Effector memory CD8-positive, alpha-beta T cell (primary cell): ENCODE data around the gene PIP5K1A.

ENCODE experiments used
- ATAC-seq: fragments of 150-1000 bp; cut with Tn5 transposase; replicated peaks from 2 replicates; pipeline ENCODE4 v1.10.0; 2021; ENCODE audit warnings: mild to moderate bottlenecking, moderate library complexity
- DNase-seq, 3 experiments: peaks; one replicate each; pipeline ENCODE4 v3.0.0; 2021
- H3K27ac Mint-ChIP-seq, 2 donors: one replicate each; pipeline ENCODE4 v1.8.0; 2022; ENCODE audit warnings: mild to moderate bottlenecking in 2 of 2, mixed read lengths in 2 of 2, moderate library complexity in 2 of 2
- H3K27me3 Mint-ChIP-seq, 2 donors: one replicate each; pipeline ENCODE4 v1.8.0; 2022; ENCODE audit warnings: mixed read lengths in 2 of 2
- H3K36me3 Mint-ChIP-seq: one replicate; pipeline ENCODE4 v1.8.0; 2022; ENCODE audit warnings: mild to moderate bottlenecking, moderate library complexity, mixed read lengths; ENCODE audit not compliant: insufficient read depth
- H3K4me1 Mint-ChIP-seq, 2 donors: one replicate each; pipeline ENCODE4 v1.8.0; 2022; ENCODE audit warnings: low read depth in 2 of 2, mixed read lengths in 2 of 2
- H3K4me3 Mint-ChIP-seq, 2 donors: one replicate each; pipeline ENCODE4 v1.8.0; 2022; ENCODE audit warnings: mild to moderate bottlenecking in 2 of 2, mixed read lengths in 2 of 2, moderate library complexity in 2 of 2
- H3K9me3 Mint-ChIP-seq, 2 donors: one replicate each; pipeline ENCODE4 v1.8.0; 2022; ENCODE audit warnings: mixed read lengths in 2 of 2

Gene PIP5K1A

DNA sequence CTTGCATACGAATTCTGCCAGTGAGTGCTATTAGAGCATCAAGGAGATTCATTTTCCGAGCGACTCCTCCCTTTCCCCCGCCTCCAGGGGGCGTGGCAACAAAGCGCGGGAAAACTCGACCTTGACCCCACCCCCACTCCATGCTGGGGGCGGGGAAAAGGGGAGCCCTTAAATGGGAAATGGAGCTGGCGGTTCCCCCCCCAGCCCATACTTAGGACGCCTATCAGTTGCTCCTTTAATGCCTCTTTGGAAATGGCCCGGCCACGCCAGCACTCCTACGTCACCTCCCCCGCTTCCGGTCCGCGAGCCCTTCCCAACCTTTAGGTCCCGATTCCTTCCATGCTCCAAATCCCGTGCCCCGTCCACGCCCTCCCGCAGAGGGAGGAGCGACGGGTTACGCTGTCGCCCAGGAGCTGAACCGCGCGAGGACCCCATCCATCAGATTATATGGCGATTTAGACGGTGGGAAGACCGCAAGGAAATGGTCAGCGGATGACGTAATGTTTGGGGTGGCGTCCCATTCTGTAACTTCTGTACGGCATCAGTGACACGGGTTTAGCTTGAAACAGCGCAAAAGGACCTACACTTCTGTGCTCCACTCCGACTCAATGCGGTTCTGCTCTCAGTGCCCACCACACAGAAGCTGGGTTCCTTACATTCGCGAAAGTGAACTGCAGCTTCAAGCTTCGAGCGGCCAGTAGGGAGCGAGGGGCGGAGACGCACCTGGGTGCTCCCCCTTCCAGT lies 83.0 kb downstream of the PIP5K1A start:
- Mint-ChIP-seq H3K9me3 (no peaks in the 10 kb centered on the region), H3K27me3 (no peaks in the 10 kb centered on the region), H3K4me1 (peaks cover 24 to 31% of the 10 kb centered on the region in 2 donors), H3K4me3 (peak overlapping the region; percentile 92 to 93), H3K27ac (peak overlapping the region; percentile 94 to 96), H3K36me3 (peaks cover 31% of the 10 kb centered on the region)
- ATAC-seq, result peak; percentile 43
- DNase-seq, result peak; percentile 93 to 97 (median 96)

DNA sequence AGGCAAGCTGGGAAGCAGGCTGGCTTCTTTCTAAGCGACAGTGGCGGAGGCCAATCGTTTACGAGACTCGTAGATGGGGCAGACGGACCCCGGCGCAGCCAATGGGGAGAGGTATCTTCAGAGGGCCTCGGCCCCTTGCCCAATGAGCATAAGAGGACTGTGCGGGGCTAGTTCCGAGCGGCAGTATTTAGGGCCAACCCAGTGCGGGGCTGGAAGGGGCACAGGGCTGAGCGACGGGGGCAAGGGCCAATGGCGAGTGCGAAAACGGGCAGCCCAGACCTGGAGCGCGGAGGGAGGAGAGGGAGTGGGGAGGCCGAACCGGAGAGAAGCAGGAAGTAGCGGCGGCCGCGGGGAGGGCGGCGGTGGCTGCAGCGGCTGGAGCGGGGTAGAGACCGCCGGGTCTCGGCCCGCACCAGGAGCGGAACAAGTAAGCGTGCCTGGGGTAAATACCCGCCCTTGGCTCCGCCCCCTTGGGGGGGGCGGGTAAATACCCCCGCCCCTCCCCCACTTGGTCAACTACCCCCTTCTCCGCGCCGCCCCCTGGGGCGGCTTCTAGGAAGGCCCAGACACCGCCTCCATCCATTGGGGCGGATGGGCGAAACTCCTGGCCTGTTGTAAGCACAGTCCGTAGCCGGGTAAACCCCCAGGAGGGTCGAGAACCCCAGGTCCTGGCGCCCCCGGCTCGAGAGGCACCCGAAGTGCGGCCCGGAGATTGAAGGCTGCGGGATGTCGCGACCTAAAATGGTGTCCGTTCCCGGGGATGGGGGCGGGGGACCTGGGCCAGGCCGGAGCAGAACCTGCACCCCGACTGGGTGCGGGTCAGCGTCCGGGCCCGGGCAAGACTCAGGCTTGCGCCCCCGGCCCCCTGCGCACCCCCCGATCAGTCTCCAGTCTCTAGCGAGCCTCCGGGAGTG lies 83.9 kb downstream of the PIP5K1A start, which contains the start of gene ZNF687:
TSS of gene ZNF687 (plus strand) at position 331 of the 914 bp plus-strand sequence. CDS start 3,993 bp downstream, outside the sequence.
- ATAC-seq (peak; percentile 83), DNase-seq (peak; percentile 94 to 98 (median 97))
- Mint-ChIP-seq H3K4me1 (peaks cover 26 to 39% of the 10 kb centered on the region in 2 donors), H3K27ac (peak within 1 kb of the TSS; percentile 94 to 96), H3K27me3 (no peaks in the 10 kb centered on the region), H3K9me3 (no peaks in the 10 kb centered on the region), H3K4me3 (peak within 1 kb of the TSS; percentile 92 to 93), H3K36me3 (peaks cover 31% of the 10 kb centered on the region)

DNA sequence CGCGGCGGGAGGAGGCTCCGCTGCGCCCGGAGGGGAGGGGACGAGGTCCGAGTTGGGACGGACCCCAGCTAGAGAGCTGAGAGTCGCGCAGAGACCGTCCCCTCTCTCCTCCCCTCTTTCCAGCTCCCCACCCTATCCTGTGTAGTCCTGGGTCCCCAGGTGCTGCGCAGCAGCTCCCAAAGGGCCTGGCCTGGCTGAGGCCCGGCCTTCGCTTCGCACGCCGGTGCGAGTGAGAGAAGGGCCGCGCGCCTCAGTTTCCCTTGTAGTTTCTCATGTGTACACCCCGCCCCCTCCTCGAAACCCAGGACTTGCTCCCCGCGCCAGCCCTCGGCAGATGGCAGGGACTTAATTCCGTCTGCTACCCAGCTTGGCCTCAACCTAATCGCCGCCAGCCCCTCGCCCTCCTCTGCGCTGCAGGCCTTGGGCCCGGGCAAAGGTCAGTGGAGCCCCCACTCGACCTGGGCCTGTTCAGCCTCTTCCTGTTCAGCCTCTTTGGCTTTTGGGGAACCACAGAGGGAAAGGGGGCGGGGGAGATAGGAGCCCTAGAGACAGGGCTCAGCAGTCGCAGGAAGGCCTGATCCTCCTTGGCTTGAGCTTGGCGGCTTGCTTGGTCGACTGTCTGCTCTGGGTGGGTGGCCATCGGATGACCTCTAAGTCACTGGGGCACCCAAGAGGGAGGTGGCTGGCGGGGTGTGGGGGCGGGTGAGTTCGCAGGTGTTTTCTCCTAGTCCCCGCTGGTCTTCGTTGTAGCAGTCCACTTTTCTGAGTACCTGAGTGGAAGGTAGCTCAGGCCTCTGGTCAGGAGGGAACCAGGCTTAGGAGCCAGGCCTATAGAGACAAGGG lies 84.8 kb downstream of the PIP5K1A start:
- Mint-ChIP-seq H3K36me3 (peaks cover 31% of the 10 kb centered on the region), H3K4me3 (peak overlapping the region; percentile 92 to 93), H3K27me3 (no peaks in the 10 kb centered on the region), H3K9me3 (no peaks in the 10 kb centered on the region), H3K4me1 (peaks cover 26 to 39% of the 10 kb centered on the region in 2 donors), H3K27ac (peak overlapping the region; percentile 62 to 96)
- DNase-seq (peak in 1 of 3 experiments; percentile 20), ATAC-seq (no peak)

DNA sequence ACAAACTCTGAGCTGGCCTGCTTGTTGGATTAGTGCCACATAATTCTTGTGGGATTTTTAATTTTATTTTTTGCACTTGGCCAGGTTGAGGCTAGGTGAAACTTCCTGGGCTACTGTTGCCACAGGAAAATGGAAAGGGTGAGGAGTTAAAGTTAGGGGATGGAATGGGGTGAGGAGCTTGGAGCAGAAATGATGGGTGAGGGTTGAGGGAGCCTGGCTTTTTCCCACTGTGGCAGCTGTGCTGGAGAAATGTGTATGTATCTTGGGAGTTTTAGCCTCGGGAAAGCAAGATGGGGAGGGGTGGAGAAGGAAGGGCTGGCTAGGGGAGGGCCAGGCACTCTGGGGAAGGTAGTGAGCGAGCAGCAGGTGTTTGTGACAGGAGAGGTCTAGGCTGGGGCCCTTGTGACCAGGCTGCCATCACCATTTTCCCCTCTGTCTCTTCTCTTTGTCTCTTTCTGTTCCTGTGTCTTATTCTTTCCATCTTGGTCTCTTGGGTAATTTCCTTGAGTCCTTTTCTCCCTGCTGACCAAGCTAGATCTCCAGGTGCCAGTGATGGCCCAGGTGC lies 85.7 kb downstream of the PIP5K1A start:
- Mint-ChIP-seq H3K27me3 (no peaks in the 10 kb centered on the region), H3K27ac (peak overlapping the region; percentile 62 to 96), H3K9me3 (no peaks in the 10 kb centered on the region), H3K4me1 (peaks cover 35 to 48% of the 10 kb centered on the region in 2 donors), H3K4me3 (peak overlapping the region; percentile 92 to 93), H3K36me3 (peaks cover 39% of the 10 kb centered on the region)
- ATAC-seq (no peak), DNase-seq (no peak)

DNA sequence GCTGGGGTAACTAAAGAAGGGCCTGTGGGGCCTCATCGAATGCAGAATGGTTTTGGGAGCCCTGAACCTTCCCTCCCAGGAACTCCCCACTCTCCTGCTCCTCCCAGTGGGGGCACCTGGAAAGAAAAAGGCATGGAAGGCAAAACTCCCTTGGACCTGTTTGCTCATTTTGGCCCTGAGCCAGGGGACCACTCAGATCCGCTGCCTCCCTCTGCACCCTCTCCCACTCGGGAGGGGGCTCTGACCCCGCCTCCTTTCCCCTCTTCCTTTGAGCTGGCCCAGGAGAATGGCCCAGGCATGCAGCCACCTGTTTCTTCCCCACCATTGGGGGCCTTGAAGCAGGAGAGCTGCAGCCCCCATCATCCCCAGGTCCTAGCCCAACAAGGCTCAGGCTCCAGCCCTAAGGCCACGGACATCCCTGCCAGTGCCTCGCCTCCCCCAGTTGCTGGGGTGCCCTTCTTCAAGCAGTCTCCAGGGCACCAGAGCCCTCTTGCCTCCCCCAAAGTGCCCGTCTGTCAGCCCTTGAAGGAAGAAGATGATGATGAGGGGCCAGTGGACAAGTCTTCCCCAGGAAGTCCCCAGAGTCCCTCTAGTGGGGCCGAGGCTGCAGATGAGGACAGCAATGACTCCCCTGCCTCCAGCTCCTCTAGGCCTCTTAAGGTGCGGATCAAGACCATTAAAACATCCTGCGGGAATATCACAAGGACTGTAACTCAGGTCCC lies 88.4 kb downstream of the PIP5K1A start:
- no peaks in the 10 kb centered on the region for H3K27me3 Mint-ChIP-seq
- H3K27ac Mint-ChIP-seq, result peak overlapping the region in 1 of 2 donors; percentile 57
- DNase-seq, result no peak
- H3K4me1 Mint-ChIP-seq, result peaks cover 38 to 40% of the 10 kb centered on the region in 2 donors
- peak overlapping the region in 1 of 2 donors; percentile 5 for H3K4me3 Mint-ChIP-seq
- peaks cover 37% of the 10 kb centered on the region for H3K36me3 Mint-ChIP-seq
- ATAC-seq, result no peak
- H3K9me3 Mint-ChIP-seq, result no peaks in the 10 kb centered on the region

DNA sequence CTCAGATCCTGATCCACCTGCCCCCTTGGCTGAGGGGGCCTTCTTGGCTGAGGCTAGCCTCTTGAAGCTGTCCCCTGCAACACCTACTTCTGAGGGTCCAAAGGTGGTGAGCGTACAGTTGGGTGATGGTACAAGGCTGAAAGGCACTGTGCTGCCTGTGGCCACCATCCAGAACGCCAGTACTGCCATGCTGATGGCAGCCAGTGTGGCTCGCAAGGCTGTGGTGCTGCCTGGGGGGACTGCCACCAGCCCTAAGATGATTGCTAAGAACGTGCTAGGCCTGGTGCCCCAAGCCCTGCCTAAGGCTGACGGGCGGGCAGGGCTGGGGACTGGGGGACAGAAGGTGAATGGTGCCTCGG lies 89.0 kb downstream of the PIP5K1A start:
- Mint-ChIP-seq H3K4me3 (peak overlapping the region in 1 of 2 donors; percentile 5), H3K4me1 (peaks cover 36 to 39% of the 10 kb centered on the region in 2 donors), H3K27ac (peak overlapping the region in 1 of 2 donors; percentile 57), H3K36me3 (peaks cover 33% of the 10 kb centered on the region), H3K9me3 (no peaks in the 10 kb centered on the region), H3K27me3 (no peaks in the 10 kb centered on the region)
- DNase-seq (no peak), ATAC-seq (no peak)

DNA sequence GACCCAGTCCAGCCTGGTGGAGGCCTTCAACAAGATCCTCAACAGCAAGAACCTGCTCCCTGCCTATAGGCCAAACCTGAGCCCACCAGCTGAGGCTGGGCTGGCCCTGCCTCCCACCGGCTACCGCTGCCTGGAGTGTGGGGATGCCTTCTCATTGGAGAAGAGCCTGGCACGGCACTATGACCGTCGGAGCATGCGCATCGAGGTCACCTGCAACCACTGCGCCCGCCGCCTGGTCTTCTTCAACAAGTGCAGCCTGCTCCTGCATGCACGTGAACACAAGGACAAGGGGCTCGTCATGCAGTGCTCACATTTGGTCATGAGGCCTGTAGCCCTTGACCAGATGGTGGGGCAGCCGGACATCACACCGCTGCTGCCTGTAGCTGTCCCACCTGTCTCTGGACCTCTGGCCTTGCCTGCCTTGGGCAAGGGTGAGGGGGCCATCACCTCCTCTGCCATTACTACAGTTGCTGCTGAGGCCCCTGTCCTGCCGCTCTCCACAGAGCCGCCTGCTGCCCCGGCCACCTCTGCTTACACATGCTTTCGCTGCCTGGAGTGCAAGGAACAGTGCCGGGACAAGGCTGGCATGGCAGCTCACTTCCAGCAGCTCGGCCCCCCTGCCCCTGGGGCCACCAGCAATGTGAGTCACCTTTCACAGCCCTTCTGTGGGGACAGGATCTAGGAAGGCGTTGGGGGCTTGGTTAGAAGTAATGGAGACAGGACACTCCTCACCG lies 89.6 kb downstream of the PIP5K1A start:
- Mint-ChIP-seq H3K9me3 (no peaks in the 10 kb centered on the region), H3K4me3 (no peak overlapping the region), H3K36me3 (peaks cover 37% of the 10 kb centered on the region), H3K27ac (peak overlapping the region in 1 of 2 donors; percentile 84), H3K27me3 (no peaks in the 10 kb centered on the region), H3K4me1 (peaks cover 37% of the 10 kb centered on the region in 2 donors)
- ATAC-seq (no peak), DNase-seq (no peak)

DNA sequence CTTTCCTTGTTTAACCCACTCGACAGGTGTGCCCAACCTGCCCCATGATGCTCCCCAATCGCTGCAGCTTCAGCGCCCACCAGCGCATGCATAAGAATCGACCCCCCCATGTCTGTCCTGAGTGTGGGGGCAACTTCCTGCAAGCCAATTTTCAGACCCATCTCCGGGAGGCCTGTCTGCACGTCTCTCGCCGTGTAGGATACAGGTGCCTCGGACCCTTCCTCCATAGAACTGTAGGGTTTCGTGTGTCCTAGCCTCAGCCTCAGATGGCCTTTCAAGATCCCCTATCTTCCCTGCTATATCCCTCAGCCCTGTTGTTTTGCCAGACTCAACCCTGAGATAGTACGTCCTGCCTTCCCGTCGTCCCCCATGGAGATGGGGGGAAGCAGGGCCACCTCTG lies 90.2 kb downstream of the PIP5K1A start:
- Mint-ChIP-seq H3K9me3 (no peaks in the 10 kb centered on the region), H3K27ac (peak overlapping the region in 1 of 2 donors; percentile 84), H3K36me3 (peaks cover 41% of the 10 kb centered on the region), H3K4me3 (no peak overlapping the region), H3K27me3 (no peaks in the 10 kb centered on the region), H3K4me1 (peaks cover 31 to 32% of the 10 kb centered on the region in 2 donors)
- ATAC-seq, result no peak
- no peak for DNase-seq

DNA sequence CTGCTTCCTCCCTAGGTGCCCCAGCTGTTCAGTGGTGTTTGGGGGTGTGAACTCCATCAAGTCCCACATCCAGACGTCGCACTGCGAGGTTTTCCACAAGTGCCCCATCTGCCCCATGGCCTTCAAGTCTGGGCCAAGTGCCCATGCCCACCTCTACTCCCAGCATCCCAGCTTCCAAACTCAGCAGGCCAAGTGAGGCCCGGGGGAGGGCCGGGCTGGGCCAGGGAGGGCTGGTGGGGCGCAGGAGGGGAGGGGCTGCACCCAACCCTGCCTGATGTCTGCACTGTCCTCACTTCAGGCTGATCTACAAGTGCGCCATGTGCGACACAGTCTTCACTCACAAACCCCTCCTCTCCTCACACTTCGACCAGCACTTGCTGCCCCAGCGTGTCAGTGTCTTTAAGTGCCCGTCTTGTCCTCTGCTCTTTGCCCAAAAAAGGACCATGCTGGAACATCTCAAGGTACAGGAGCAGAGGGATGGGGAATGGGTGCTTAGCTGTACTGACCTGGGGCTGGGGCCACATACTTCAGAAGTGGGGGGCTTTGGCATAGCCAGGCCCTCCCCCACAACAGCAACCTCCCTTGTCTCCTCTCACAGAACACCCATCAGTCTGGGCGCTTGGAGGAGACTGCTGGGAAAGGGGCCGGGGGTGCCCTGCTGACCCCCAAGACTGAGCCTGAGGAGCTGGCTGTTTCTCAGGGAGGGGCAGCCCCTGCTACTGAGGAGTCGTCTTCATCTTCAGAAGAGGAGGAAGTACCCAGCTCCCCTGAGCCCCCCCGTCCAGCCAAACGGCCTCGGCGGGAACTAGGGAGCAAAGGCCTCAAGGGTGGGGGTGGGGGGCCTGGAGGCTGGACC lies 91.0 kb downstream of the PIP5K1A start:
- Mint-ChIP-seq H3K27me3 (no peaks in the 10 kb centered on the region), H3K4me3 (no peak overlapping the region), H3K36me3 (peaks cover 43% of the 10 kb centered on the region), H3K4me1 (peaks cover 23 to 24% of the 10 kb centered on the region in 2 donors), H3K9me3 (no peaks in the 10 kb centered on the region), H3K27ac (peak overlapping the region; percentile 38 to 84)
- no peak for DNase-seq
- no peak for ATAC-seq

DNA sequence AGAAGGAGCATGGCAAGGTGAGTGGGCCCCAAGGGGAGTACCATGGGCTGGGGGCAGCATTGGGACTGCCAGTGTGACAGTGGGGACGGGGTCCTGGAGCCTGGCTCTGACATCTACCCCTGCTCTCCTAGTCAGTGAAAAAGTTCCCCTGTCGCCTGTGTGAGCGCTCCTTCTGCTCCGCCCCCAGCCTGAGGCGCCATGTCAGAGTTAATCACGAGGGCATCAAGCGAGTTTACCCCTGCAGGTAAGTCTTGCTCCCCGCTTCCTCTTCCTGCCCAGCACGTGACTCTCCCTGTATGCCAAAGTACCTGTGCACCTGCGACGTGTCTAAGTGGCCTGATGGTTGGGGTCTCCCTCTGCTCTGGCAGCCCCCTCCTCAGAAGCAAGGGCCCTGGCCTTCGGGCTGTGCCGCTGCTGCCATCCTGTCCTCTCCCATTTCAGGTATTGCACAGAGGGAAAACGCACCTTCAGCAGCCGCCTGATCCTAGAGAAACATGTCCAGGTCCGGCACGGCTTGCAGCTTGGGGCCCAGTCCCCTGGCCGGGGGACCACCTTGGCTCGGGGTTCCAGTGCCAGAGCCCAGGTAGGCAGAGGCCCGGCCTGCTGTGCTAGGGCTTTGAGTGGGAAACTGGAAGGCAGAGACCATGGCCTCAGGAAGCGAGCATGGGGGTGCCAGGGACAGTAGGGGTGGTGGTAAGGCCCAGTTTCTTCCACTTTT lies 91.8 kb downstream of the PIP5K1A start:
- Mint-ChIP-seq H3K9me3 (no peaks in the 10 kb centered on the region), H3K4me3 (peak overlapping the region in 1 of 2 donors; percentile 21), H3K27me3 (no peaks in the 10 kb centered on the region), H3K4me1 (peaks cover 17 to 21% of the 10 kb centered on the region in 2 donors), H3K36me3 (peaks cover 43% of the 10 kb centered on the region), H3K27ac (peak overlapping the region; percentile 38 to 84)
- DNase-seq, result no peak
- ATAC-seq, result no peak
